DMS79 treated with DMSO at 0.1 percent for 48 hours (cell line): Measurements from ENCODE around the gene SEZ6.

Experiments used
- DNase-seq: peaks from one replicate; lab custom pipeline; 2025; lab: John Stamatoyannopoulos, UW

Gene SEZ6

DNA sequence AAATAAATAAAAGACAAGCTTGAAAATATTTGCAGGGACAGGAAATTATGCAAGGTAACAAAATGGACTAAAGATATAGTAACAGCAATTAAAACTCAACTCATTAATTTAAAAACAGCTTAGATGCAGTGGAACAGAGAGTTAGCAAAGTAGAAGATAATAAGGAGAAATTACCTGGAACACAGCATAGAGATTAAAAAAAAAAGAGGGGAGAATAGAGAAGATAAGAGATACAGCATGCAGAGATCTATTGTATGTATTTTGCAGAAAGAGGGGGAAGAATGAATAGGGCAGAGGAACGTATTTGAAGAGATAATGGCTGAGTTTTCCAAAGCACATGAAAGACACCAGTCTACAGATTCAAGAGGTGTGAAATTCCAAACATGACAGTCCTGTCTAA, 28.7 kb upstream of the SEZ6 start:
- DNase-seq = no peak

DNA sequence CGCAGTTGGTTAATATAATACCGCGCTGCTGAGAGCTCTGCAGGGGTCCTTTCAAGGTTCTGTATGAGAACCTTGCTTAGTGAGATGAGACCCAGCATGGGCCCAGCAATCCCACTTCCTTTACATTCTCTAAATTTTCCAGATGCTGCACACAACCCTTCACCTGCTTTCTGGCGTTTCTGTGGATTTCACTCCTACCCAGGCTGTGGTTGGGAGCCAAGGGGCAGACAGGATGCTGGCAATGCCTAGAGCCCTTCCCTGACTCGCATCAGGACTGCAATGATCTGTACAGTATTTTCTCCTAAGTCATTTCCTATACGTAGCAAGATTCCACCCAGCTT, 27.0 kb upstream of the SEZ6 start:
- DNase-seq = no peak

DNA sequence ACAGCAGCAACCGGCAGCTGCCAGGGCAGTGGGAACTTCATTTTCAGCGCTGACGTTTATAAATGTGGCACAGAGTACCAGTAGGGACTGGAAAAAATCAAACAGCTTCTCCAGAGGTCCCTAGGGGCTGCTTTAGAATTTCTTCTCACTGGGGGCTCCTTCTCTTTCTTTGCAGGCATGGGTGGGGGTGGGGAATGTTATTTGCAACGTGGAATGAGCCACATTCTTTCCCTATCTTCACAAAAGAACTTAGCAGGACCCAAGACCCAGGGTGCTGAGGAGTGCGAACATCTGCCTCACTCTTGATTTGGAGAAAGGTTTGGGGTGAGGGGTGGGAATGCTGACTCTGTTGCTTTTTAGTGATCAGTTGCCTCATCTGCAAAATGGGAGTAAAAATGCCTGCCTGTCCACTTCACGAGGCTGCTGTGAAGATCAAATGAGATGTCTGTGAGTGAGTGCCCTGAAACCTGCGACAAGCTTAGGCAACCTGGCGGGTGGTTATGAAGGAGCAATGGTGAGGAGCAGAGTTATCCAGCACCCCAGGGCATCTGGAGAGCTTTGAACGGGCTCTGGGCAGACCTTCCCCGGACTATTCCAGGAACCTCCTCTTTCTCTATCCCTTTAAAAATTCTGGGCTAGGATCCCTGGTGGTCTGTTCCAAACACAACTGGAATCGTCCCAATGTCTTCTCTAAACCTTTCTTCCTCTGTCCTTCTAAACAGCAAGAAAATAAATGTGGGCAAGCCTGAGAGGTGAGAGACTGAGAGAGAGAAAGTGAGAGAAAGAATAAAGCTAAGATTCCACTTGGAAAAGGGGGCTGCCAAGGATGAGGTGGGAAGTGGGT, 26.4 kb upstream of the SEZ6 start:
- no peak for DNase-seq

DNA sequence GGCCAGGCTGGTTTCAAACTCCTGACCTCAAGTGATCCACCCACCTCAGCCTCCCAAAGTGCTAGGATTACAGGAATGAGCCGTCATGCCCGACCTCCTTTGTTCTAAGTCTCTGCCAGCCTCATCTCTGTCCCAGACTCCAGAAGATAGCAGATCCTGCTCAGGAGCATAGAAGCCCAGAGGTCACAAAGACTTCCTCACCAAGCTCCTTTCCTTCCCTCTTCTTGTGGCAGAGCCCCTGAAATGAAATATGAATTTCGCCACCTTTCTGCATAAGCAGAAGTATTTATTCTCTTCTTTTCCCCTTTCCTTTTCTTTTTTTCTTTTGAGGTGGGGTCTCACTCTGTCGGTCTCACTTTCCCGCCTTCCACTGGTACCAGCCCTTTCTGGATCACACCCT, 25.7 kb upstream of the SEZ6 start:
- no peak for DNase-seq

DNA sequence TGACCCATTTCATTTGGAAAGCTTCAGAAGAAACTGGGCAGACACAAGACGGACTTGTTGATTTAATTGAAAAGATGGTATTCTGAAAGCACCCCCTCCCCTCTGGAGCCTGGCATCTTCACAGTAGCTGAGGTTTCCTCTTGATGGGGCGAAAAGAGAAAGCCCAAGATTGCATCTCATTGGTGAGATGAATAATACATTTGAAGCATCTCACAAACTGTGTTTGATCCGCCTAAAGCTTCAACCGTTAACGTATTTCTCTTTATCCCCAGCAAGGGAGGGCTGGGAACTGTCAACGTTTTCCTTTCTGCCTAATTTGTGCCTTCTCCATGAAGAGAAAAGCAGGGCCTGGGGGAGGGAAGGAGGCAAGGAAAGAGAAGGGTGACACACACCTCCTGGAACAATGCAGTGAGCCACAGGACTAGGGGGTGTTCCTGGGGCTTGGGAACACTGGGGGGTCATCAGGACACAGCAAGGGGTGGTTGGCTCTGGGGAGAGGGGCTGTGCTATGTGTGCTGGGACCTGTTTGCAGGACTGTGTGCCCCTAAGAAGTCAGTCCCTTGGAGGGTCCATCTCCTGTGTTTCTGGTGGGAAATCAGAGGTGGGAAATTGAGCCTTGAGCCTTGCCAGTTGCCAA, 18.6 kb upstream of the SEZ6 start:
- no peak for DNase-seq

DNA sequence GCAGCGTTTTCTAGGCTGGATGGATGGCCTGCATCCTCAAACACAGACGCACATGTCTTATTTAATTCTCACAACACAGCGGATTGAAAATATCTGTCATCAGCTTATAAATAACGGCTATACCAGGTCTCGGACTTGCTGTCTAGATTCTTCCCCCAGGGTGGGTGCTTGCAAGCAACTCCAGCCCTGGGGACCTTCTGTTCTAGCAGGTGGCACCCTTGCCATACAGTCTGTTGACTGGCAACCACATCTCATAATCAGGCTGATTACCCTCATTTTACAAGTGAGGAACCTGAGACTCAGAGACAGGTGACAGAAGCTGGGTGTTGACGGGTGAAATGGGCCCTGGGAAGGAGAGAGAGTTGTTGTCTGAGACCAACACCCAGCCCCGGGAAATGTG, 16.2 kb upstream of the SEZ6 start:
- DNase-seq = no peak

DNA sequence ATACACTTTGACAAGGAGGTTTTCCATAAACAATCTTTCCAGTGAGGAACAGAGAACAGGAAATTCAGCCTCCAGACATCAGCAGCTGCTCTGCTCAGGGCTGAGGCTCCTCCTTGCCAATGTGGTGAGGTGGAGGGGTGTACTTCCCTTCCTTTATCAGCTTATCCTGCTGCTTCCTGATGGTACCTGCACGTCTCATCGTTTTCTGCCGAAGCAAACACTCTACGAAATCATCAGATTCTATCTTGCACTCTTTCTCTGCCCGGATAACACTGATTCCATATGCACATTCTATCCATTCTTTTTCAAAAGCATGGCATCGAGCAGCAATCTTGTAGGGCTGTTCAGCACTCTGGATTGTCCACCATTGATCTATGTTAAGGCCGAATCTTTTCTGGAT, 15.4 kb upstream of the SEZ6 start:
- DNase-seq = no peak

DNA sequence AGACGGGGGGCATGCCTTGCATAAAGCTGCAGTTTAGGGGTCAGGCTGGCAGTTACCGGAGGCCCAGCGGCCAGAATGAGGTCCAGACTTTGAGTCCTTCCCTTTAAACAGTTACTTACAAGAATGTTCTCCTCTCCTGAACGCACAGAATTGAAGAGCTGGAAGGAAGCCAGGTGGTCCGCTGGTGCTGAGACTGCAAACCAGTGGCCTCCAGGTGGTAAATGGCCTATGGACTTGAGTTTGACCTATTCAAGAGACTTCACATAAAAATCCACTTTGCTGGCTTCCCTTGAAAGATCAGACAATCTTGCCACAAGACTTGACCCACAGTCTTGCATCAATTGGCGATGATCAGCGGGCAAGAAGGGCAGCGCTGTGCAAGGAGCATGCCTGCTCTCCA, 14.7 kb upstream of the SEZ6 start:
- peak; percentile 10 for DNase-seq

DNA sequence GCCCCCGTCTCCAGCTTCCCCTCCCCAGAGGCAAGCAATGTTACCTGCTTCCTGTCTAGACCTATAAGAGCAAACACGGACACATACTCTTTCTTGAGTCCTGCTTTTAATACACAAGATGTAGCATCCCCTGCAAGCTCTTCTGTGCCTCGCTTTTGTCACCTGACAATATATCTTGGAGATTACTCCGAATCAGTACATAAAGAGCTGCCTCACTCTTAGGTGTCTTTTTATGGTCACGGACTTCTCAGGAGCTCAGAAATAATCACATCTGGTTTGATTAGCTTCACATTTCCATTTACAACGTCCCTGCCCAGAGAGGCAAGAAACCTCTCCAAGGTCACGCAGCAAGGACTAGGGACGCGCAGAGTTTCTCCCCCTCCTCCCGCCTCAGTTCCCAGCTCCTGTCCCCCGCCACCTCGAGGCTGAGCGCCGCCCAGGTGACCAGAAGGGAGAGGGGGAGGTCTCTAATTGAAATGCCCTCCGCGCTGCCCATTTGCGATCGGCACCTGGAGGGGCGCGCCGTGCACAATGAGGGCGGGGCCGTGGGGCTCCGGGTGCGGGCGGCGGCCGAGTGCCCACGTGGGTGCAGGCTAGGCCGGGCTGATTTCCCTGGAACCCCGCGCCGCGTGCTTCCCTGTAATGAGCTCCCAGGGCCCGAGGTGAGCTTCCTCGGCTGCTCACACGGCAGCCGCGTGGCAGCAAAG, 13.8 kb upstream of the SEZ6 start:
- no peak for DNase-seq

DNA sequence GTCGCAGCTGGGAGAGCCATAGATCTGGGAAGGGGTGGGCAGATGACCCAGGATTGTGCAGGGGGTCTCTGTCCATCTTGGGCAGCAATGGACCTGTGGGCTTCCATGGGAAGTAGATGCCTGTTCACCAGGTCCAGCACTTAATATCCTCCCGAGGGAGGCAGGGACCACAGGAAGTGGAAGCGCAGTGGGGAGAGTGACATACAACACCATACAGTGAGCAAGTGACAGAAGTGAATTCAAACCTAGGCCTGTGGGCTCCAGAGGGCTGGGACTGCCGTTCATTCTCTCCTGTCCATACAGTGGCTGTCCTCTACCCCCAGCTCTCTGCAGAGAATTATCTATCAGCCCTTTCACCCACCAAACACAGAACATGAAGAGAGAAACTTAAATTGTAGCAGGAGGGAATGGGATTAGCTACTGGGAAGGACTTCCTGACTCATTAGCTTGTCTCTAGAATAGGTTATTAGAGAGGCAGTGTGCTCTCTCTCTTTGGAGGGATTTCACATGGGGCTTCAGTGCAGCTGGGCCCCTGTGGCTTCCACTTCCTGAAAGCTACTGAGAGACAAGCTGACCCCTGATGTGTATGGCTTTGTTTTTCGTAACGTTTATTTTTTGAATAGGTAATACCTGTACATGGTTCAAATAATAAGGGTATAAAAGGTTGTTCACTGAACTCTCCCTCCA, 13.1 kb upstream of the SEZ6 start:
- no peak for DNase-seq

DNA sequence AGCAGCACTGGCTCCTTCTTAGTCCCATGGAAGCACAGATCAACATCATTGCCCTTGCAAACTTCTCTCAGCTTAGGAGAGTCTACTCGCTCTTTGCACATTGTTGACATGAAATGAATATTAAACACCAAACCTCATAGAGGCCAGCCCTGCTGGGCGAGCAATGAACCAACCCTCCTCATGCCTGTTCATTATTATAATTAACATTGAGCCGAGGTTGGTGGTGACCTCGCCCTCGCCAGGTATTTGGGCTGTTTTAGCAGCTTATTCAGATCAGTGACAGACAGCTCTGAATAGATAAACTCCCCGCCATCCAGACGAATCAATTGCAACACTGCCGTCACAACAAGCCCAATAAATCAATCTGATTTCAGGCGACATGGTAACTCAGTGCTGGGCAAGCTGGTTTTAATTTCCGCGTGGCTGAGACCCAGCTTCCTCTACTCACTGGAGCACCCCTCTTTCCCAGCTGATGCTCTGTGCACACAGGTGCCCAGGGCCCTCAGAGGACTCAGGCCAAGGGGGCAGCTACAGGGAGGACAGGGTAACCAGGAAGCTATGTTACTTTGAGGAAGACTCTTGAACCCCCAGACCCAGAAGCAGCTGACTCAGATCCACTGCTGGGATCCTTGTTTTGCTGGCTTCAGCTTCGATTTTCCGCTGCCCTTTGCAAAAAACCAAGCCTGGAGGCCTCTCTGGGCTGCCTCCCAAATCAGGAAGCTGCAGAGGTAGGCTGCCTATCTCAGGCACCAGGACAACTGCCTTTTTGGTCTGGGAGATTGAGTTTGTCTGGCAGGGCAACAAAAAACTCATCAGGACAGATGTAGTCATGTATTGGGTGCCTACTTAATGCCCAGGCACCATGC, 10.7 kb upstream of the SEZ6 start:
- DNase-seq = no peak

DNA sequence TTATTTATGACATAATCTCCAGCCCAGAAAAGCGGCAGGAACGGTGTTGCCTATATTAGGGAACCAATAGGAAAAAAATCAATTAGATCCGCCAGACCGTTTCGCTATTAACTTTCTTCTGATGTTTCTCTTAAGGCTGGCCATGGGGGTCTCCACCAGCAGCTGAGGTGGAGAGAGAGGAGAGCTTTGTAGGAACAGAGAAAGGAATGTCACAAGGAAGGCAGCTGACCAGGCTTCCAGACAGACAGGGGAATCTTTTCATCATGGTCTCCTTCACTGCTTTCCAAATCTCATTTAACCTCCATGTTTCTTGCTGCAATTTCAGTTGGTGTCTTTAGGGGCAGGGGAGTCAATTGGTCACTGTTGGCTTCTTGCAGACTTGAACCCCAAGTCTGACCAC, 8.9 kb upstream of the SEZ6 start:
- DNase-seq = no peak

DNA sequence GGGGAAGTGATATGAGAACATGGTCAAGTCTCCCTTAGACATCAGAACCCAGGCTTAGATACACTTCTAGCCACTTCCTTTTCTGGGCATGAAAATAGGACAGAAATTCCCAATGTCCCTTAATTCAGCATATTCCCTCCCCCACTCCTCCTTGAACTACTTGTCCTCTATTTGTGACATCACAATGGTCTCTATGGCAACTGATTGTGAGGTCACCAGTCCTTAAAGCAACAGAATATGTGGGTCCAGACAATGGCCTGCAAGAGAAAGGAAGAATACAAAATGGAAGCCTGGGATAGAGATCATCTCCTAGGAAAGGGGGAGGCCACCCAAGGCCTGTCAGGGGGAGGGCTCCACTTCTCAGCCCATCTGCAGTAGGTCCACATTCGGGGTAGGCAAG, 6.7 kb upstream of the SEZ6 start:
- no peak for DNase-seq

DNA sequence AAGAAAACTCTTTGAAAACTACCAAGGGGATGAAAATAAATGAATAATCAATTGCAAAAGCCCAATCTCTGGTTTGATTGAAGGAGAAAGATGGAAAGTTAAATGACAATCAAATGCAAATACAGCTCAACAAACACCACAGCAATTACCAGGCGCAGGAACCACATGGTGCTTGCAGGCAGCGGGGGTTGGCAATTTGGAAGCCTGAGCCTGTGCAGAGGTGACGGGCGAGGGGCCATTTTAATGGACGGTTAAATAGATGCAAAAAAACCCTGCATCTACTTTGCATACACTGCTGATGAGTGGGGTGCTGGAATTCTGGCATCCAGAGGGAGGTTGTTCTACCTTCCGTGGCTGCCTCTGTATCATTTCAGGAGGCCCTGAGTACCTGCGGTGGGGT, 4.8 kb upstream of the SEZ6 start:
- DNase-seq = no peak

DNA sequence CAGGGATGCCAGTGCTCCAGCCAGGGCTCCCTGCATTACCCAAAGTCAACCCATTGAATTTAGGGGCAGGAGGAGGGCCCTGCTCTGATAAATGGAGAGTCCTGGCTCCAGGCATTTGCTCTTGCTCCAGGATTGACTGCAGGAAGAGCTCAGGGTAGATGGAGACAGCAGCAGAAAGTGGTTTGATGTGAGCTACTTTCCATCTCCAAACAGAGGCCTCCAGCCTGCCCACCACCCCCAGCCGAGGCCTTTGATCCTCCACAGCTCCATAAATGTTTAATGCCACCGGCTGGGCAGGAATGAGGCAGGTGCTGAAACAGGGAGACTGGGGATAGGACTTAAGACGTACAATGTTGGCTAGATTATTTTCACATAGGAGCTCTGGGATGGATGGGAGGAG, 4.3 kb upstream of the SEZ6 start:
- DNase-seq = no peak

DNA sequence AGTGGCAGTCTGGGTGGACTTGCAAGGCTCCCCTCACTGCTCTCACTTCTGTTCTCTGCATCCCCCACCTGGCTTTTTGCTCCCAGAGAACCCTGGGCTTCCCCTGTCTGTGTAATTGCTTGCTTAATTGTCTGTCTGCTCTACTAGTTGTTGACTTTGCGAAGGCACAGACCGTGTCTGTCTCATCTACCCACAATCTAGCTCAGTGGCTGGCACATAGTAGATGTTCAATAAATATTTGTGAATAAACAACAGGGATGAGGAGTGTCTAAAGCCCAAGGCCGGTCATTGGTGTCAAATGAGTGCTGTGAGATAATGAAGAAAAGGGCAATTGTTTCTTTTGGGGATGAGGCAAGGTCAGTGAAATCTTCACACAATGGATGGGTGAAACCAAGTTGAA, 2.8 kb upstream of the SEZ6 start:
- DNase-seq = no peak

DNA sequence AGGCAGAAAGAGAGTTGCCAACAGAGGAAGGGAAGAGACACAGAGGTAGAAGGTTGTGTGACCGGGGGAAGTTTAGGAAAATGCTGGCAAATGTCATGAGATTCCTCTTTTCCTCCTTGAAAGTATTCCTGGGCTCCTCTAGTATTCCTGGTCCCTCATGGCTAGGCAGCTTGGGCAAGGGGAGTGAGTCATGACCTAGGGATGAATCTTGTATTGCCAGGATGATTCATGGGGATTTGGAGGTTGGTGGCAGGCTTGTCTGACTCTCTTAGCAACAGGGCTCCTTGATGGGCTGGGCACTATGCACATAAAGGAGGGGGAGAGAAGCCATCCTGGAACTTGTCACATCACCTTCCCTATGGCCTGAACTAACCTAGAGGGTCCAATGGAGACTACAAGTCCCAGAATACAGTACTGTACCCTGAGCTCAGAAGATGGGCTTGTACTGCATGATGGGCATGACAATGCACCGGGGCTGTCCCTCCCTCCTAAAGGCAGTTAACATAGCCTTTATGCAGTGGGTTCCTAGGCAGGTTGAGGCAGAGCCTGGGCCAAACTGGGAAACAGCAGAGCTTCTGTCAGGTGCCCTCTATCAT, 2.1 kb upstream of the SEZ6 start:
- DNase-seq = no peak

DNA sequence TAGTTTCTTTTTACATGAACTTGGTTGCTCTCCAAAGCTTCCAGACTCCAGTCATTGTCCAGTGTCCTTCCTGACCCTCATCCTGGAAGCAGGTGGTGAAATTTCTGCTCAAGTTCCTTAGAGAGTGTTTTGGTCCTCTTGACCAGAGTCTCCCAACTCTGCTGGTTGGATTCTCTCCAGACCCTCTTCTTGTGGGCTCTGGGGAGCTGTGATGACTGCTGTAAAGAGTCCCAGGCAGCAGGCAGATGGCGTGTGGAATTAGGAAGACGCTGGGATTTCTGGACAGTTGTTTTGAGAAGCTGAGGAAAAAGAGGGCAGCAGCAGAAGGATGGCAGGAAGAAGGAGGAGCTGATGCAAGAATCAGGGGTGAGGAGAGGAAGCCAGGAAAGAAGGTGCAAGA, 1.6 kb upstream of the SEZ6 start:
- DNase-seq = peak; percentile 43

DNA sequence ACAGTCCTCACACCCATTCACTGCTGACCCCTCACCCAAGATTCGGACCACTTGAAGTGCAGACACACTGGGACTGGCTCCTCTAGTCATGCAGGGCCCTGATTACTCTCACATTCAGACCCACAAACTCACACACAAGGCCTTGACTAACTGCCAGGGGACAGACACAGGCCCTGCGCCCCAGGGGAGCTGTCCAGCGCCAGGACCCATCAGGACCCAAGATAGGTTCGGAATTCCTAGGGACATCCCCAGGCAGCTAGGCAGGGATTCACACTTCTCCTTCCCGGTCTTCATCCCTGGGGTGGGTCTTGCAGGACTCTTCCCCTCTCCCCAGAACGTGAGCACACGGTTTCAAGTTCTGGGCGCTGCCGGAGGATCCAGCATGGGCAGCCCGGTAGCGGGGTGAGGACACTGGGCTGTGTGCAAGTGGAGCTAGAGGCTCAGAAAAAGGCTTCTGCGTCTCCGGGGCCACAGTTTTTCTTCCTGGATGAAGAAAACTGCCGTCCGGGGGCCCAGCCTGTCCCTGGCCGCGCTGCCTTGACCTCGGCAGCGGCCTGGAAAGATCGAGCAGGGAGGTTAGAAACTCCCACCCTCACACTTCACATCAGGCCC, 1.6 kb downstream of the SEZ6 start:
- DNase-seq = no peak

DNA sequence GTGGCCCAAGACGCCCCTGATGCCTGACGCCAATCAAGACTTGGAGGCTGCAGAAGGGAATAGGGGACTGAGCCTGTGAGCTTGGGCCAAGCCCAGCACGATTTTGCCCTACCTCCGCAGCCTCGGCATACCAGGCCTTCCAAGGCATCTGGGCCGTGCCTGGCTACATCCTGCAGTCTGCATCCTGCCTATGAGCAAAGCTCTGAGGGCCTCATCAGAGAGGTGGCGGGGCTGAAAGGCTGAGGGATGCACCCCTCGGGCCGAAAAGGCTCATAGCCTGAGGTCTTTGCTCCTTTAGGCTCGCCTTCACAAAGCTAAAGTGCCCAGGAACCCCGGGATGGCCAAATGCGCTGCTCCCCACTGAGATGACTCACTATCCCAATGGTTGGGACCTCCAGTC, 2.5 kb downstream of the SEZ6 start:
- no peak for DNase-seq

DNA sequence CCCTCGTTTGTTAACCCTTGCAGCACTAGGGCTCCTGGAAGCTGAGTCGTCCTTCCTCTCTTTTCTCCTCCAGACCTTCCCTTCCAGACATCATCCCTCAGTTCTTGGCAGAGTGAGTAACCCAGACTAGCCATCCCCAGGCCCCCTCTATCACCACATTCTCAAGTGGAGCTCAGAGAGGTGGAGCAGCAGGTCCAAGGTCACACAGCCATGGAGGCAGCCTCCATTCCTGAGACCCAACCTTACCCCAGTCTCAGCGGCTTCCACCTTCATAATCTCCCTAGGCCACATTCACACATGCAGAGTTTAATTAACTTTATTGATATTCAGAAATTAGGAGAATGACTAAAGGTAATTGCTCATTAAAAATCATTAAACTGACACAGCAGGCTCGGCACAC, 3.0 kb downstream of the SEZ6 start:
- no peak for DNase-seq
